NB4 (cell line): ENCODE measurements around the gene PTPRD.

Experiments used
- DNase-seq: peaks from one replicate; pipeline ENCODE4 v3.0.0; 2010; ENCODE audit warnings: low read depth
- H3K4me3 ChIP-seq: one replicate; pipeline ENCODE4 v1.5.1; 2011; ENCODE audit warnings: mild to moderate bottlenecking, low read depth, low read length, moderate library complexity
- CTCF ChIP-seq: IDR thresholded peaks from one replicate; pipeline ENCODE4 v1.5.1; 2012; ENCODE audit warnings: low read depth, low read length
- MAX ChIP-seq: IDR thresholded peaks from 2 replicates; pipeline ENCODE4 v1.6.1; 2011; ENCODE audit warnings: low read depth, low read length
- MYC ChIP-seq: IDR thresholded peaks from 2 replicates; pipeline ENCODE4 v1.6.1; 2011; ENCODE audit warnings: low read depth, low read length
- POLR2A ChIP-seq: IDR thresholded peaks from 2 replicates; pipeline ENCODE4 v1.6.1; 2011; ENCODE audit warnings: mild to moderate bottlenecking; ENCODE audit not compliant: insufficient read length; ENCODE audit errors: extremely low read depth

PTPRD gene

GRCh38 chr9:8613346-8613825, 1999.4 kb downstream of the PTPRD start:
- no peak overlapping the region for H3K4me3 ChIP-seq
- TF ChIP-seq MYC (no peak), POLR2A (no peak), CTCF (no peak), MAX (no peak)
- DNase-seq, result no peak

- DNase-seq, result no peak
- no peak overlapping the region for H3K4me3 ChIP-seq
- no peak for TF ChIP-seq POLR2A
- no peak for TF ChIP-seq CTCF
- TF ChIP-seq MAX, result no peak
- no peak for TF ChIP-seq MYC
These were observed 2001.6 kb downstream of the PTPRD start for GRCh38 chr9:8611153-8611552.

- DNase-seq, result no peak
- no peak for TF ChIP-seq MAX
- no peak for TF ChIP-seq CTCF
- no peak for TF ChIP-seq MYC
- no peak for TF ChIP-seq POLR2A
- H3K4me3 ChIP-seq, result no peak overlapping the region
These were observed 2002.5 kb downstream of the PTPRD start for GRCh38 chr9:8610256-8610655.

GRCh38 chr9:8605096-8605495, 2007.7 kb downstream of the PTPRD start:
- no peak for TF ChIP-seq MAX
- TF ChIP-seq POLR2A, result no peak
- TF ChIP-seq CTCF, result no peak
- TF ChIP-seq MYC, result no peak
- H3K4me3 ChIP-seq, result no peak overlapping the region
- DNase-seq, result no peak

GRCh38 chr9:8604201-8604600, 2008.6 kb downstream of the PTPRD start:
- TF ChIP-seq CTCF, result no peak
- no peak for TF ChIP-seq MYC
- no peak for TF ChIP-seq MAX
- TF ChIP-seq POLR2A, result no peak
- no peak overlapping the region for H3K4me3 ChIP-seq
- no peak for DNase-seq
